Pericardium fibroblast (primary cell): ENCODE results near the gene KIR2DL4. TPM values are rescaled to one million over a fixed set of nuclear protein-coding genes. Genes with fewer than 3 reads are reported as not detected.

ENCODE experiments used
- total RNA-seq: library from RNA; depleted of rRNA; stranded (reverse); fragments of >200 nt; gene quantifications from 2 replicates; pipeline ENCODE4 v1.2.3, GENCODE V29; 2015

Gene KIR2DL4
- total RNA-seq = not detected in 2 replicates

DNA sequence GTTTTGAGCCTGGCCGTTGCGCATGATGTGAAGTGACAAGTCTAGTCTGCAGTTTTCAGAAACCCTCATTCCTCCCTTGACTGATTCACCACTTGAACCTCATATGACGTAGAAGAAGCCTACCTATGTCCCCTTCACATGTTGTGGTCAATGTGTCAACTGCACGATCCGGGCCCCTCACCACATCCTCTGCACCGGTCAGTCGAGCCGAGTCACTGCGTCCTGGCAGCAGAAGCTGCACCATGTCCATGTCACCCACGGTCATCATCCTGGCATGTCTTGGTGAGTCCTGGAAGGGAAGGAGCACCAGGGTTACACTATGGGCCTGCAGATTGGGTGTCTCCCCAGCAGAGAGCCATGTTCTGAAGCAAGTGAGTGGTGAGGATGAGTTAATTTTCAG lies at the start of gene KIR2DL4:
Gene KIR2DL4, plus strand, starts transcription at position 201 of the 400 bp plus-strand sequence. Its CDS starts 42 bp downstream, at position 243.

DNA sequence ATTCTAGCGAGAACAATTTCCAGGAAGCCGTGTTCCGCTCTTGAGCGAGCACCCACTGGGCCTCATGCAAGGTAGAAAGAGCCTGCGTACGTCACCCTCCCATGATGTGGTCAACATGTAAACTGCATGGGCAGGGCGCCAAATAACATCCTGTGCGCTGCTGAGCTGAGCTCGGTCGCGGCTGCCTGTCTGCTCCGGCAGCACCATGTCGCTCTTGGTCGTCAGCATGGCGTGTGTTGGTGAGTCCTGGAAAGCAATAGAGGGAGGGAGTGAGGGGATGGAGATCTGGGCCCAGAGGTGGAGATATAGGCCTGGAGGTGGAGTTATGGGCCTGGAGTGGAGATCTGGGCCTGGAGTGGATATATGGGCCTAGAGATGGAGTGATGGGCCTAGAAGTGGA lies 33.8 kb upstream of the KIR2DL4 start, which contains the start of gene KIR2DL1:
Gene KIR2DL1, plus strand, starts transcription at position 148 of the 400 bp plus-strand sequence. Its CDS starts 58 bp downstream, at position 206.

DNA sequence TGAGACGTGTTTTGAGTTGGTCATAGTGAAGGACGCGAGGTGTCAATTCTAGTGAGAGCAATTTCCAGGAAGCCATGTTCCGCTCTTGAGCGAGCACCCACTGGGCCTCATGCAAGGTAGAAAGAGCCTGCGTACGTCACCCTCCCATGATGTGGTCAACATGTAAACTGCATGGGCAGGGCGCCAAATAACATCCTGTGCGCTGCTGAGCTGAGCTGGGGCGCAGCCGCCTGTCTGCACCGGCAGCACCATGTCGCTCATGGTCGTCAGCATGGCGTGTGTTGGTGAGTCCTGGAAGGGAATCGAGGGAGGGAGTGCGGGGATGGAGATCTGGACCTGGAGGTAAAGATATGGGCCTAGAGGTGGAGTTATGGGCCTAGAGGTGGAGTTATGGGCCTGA lies 12.8 kb downstream of the KIR2DL4 start, which contains the start of gene KIR3DL1:
Gene KIR3DL1, plus strand, starts transcription at position 218 of the 400 bp plus-strand sequence.

DNA sequence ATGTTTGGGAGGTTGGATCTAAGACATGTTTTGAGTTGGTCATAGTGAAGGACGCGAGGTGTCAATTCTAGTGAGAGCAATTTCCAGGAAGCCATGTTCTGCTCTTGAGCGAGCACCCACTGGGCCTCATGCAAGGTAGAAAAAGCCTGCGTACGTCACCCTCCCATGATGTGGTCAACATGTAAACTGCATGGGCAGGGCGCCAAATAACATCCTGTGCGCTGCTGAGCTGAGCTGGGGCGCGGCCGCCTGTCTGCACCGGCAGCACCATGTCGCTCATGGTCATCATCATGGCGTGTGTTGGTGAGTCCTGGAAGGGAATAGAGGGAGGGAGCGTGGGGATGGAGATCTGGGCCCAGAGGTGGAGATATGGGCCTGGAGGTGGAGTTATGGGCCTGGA lies 29.1 kb downstream of the KIR2DL4 start, which contains the start of gene KIR2DS4:
Gene KIR2DS4, plus strand, starts transcription at position 181 of the 400 bp plus-strand sequence.

DNA sequence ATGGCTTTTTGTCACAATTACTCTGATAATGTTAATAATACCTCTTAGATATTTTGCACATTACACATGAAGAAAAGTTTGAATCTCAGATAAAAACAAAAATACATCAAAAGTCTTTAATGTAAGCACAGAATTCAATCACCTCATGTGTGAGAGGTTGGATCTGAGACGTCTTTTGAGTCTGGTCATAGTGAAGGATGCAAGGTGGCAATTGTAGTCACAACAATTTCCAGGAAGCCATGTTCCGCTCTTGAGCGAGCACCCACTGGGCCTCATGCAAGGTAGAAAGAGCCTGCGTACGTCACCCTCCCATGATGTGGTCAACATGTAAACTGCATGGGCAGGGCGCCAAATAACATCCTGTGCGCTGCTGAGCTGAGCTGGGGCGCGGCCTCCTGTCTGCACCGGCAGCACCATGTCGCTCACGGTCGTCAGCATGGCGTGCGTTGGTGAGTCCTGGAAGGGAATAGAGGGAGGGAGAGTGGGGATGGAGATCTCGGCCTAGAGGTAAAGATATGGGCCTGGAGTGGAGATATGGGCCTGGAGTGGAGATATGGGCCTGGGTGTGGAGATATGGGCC lies 46.7 kb downstream of the KIR2DL4 start, which contains the start of gene KIR3DL2:
Gene KIR3DL2, plus strand, starts transcription at position 383 of the 580 bp plus-strand sequence. Its CDS starts 33 bp downstream, at position 416.

Other genes starting within 250 kb of the KIR2DL4 start
- gene LILRA2, start 229.8 kb upstream of the KIR2DL4 start, total RNA-seq = not detected in 2 replicates
- gene LILRA1, start 210.0 kb upstream of the KIR2DL4 start, total RNA-seq = not detected in 2 replicates
- not detected in 2 replicates for gene LILRB1, start 173.1 kb upstream of the KIR2DL4 start, total RNA-seq
- gene LILRB4, start 140.6 kb upstream of the KIR2DL4 start, total RNA-seq = not detected in 2 replicates
- not detected in 2 replicates for gene KIR3DL3, start 79.2 kb upstream of the KIR2DL4 start, total RNA-seq
- gene KIR2DL3, start 65.1 kb upstream of the KIR2DL4 start, total RNA-seq = not detected in 2 replicates
- not detected in 2 replicates for gene KIR2DL1, start 33.8 kb upstream of the KIR2DL4 start, total RNA-seq
- not detected in 2 replicates for gene KIR3DL1, start 12.9 kb downstream of the KIR2DL4 start, total RNA-seq
- not detected in 2 replicates for gene KIR2DS4, start 29.1 kb downstream of the KIR2DL4 start, total RNA-seq
- gene KIR3DL2, start 46.8 kb downstream of the KIR2DL4 start, total RNA-seq = not detected in 2 replicates
- gene FCAR, start 70.6 kb downstream of the KIR2DL4 start, total RNA-seq = not detected in 2 replicates
- gene NCR1, start 102.5 kb downstream of the KIR2DL4 start, total RNA-seq = not detected in 2 replicates
- gene NLRP7, start 143.9 kb downstream of the KIR2DL4 start, total RNA-seq = not detected in 2 replicates
- gene NLRP2, start 162.8 kb downstream of the KIR2DL4 start, total RNA-seq = 0.23 and 2.6 TPM in 2 replicates
- gene GP6, start 234.7 kb downstream of the KIR2DL4 start, total RNA-seq = not detected in 2 replicates